T-helper 2 cell treated with Interferon-gamma antibody and Interleukin-4, amounts not matched to agents 100 ng/mL and 5 ng/mL, for 36 hours (primary cell): Measurements from ENCODE around the gene ARHGAP8. TPM values are rescaled to one million over a fixed set of nuclear protein-coding genes. Genes with fewer than 3 reads are reported as not detected.
"Not testable (repeated sequence)": the region's sequence is repeated elsewhere in the genome, so short reads cannot be mapped to it uniquely, and the experiment has no call there.

Experiments used
- intact Hi-C: fragments of 100-400 bp; cut with micrococcal nuclease; formaldehyde crosslinking; loops from one replicate; pipeline ENCODE4 v1.15.1; 2023
- total RNA-seq: library from RNA; stranded (reverse); gene quantifications from 2 replicates; pipeline ENCODE4 v1.2.3, GENCODE V29; 2022

The ARHGAP8 gene
- total RNA-seq, 1 donor from 2014 or later, result 0.52 TPM

DNA sequence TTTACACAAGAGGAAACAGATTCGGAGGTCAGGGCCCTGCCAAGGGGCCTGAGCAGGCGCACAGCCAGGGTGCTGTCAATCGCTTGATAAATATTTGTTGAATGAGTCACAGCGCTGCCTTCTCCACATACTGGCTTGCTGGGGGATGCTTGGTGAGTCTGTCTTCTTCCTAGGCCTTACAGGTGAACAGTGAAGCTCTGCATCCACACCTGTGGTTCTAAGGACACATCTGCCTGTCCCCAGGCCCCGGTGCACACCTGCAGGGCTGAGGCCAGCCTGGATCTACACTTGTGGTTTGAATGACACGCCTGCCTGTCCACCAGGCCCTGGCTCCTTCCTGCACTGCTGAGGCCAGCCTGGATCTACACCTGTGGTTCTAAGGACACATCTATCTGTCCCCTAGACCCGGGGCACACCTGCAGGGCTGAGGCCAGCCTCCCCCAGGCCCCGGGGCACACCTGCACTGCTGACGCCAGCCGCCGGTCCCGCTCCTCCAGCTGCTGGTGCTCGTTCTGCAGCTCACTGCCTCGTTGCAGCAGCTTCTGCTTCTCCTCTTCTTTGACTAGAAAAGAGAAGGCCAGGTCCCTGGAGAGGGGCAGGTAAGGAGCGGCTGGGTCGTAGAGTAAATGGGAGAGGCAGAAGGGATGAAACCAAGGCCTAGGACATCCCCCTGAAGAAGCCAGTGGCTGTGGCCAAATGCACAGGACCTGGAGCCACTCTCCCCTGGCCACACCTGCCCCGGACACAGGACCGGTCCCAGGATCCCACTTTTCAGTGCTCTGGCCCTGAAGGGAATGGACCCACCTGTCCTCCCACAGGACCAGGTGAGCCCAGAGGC lies 132.8 kb downstream of the ARHGAP8 start:
- intact Hi-C loops, result no loop called here

DNA sequence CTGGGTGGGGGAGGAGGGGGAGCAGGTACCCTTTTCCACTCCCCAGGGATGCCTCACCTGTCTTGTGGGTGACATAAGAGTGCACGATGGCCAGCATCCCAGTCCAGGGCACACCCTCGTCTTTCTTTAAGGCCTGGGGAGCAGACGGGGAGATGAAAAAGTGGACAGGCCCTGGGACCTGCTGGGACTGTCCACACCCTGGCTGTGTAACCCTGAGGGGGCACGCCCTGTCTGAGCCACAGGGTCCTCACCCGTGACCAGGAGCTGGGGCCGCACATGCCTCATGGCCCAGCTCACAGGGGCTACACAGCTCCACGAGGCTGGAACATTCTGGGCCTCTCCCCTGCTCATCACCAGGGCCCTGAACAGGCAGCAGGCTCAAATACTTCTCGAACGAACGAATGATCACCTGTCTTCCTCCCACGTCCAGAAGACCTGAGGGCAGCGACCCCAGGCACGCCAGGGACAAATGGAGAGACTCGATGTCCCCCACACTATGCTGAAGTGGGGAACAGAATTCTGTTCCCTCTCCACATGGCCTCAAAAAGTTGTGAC lies 133.5 kb downstream of the ARHGAP8 start:
- intact Hi-C loops, result no loop called here

DNA sequence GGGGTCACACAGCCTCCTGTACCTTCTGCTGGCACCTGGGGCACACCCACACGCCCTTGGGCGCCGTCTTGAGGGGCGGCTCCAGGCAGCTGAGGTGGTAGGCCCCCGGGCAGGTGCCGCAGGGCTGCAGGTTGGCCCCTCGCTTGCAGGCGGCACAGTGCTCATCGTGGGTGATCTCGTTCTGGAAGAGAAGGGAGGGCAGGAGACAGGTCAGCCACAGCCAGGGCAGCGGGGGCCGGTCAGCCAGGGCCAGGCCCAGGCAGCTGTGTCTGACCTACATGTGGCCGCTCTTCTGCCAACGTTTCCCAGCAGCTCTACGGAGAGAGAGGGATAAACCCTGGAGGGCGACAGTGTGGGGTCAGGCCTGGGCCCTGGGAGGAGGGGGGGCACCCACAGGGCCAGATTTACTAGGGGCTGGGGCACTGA lies 135.6 kb downstream of the ARHGAP8 start:
- intact Hi-C loops, result no loop called here

DNA sequence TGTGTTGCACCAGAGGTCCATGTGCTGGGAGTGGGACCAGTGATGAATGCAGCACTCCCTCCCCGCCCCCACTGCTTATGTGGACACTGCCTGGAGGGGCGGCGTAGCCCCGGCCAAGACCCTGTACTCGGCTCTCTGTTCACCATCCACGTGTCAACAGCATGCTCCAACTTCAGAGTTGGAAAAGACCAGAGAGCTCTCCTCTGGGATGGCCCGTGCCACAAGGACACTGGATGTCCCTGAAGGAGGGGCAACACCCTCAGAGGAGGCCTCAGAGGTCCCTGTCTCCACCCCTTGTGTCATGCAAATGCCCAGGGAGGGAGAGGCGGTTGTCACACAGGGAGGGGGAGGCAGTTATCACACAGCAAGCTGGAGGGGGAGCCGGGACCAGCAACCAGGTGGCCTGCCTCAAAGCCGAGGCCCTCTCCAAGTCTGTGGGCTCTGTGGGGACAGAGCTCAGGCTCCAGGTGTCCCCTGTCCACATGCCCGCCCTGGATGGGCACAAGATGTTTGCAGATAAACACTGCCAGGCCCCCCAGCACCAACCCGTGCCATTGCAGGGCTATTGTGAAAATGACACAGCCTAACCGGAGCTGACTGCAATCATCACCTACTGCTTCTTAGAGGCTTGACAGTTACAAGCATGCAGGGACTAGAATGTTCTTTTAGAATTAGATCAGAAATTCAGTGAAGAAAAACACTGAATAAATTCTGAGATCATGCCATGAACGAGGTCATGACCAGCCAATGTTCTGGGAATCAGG lies 136.3 kb downstream of the ARHGAP8 start:
- intact Hi-C loops, result no loop called here

DNA sequence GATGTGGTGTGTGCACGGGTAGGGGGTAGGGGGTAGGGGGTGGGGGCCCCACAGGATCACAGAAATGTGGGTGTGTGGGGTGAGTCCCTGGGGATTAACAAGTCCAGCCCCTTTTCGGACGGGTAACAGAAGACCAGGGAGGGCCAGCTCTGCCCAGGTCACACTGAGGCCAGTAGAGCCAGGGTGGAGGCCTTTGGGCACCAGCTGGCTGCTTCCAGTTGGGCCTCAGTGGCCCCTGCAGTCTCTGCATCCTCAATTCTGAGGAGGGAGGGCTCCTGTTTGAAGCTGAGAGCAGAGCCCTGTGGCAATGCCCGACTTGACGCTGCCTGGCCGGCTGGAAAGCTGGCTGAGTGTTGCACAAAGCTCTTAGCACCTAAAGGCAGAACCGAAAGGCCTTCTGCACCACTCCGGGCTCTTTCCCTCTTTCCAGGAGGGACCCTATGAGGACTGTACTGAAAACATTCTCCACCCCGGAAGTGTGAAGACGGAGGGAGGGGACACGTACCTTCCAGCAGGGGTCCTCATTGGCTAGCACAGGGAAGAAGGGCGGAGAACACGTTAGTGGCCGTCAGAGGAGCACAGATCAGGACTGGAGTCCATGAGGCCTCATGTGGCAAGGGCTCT lies 137.0 kb downstream of the ARHGAP8 start:
- intact Hi-C loops, result no loop called here

DNA sequence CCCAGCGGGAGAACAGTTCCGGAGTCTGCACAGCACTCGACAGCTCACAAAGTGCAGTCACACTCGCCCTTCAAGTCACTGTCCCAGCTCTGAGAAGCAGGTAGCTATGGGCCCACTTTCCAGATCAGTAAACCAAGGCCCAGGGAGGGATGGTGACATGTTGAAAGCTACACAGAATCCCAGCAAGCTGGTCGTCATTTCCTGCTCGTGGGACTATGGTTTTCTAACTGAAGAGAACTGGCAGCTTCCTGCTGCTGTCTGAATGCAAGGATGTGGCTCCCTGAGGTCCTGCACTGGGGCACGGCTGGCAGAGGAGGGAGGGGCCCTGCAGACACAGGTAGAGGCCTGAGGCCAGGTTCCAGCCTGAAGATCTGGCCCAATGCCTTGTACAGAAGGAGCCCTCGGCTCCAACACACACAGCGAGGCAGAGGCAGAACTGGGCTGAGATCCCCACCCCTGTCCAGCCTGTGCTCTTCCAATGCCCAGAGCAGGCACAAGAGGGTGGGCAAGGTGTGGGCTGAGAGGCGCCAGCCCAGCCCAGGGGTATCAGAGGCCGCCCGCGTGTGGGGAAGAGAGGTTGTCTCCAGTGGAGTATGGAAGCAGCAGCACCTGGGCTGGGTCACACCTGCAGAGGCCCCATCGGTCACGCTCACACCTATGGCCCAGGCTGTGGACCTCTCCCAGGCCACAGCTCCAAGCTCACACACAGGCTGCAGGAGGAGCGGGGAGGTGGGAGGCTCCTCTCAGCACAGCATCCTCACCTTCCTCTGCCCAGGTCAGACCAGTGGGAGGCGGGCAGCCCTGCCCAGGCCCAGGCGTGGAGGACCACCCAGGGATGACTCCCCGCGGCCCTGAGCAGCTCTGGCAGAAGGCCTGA lies 138.3 kb downstream of the ARHGAP8 start:
- intact Hi-C loops, result no loop called here

DNA sequence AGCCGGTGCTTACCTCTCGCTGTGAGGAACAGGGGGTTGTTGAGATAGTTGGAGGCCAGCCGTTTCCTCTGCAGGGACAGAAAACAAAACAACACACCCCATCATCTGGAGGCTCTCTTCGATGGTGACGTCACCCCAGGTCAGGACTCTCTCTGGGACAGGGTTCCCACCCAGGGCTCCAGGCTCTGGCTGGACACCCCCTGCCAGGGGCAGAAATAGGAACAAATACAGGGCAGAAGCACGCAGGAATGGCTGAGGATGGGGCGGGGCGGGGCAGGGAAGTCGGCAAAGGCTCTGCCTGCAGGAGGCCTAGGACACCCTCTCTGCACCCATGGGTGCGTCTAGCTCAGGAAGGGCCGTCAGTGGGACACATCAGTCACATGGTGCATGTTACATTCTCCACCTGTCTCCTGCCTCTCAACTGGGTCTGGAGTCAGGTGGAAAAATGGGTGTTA lies 138.9 kb downstream of the ARHGAP8 start:
- intact Hi-C loops, result no loop called here

DNA sequence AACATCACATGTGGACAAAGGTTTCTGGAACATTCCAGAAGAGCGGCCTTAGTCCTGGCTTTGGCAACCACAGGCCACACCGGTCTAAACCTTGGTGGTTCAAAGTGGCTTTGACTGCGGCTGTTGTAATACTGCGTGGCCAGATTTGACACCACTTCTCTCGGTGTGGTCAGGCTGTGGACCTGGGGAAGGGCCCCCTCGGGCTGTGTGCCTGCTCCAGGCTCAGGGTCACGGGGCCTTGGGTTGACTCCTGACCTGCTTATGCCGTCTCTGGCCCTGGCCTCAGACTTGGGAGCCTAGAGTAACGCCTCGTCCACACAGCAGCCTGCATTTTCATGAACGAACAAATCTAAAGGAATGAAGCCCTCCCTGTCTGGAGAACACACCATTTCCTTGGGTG lies 139.4 kb downstream of the ARHGAP8 start:
- intact Hi-C loops, result no loop called here

DNA sequence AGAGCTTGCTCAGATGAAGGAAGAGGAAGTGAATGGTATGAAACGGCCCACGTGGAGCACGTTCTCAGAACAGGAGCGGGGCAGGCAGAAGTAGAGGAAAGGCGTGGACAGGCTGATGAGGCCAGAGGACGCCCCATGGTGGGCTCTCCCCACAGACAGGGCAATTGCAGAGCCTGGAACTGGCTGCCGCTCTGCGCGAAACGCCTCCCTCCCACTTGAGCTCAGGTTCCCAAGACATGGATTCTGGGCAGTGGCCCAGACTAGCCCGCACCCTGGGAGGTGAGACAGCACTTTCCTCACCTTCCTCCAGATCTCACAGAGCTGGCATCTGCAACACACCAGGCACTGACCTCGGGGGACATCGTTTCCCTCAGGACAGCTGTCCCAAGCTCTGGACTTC lies 139.9 kb downstream of the ARHGAP8 start:
- intact Hi-C loops, result no loop called here

DNA sequence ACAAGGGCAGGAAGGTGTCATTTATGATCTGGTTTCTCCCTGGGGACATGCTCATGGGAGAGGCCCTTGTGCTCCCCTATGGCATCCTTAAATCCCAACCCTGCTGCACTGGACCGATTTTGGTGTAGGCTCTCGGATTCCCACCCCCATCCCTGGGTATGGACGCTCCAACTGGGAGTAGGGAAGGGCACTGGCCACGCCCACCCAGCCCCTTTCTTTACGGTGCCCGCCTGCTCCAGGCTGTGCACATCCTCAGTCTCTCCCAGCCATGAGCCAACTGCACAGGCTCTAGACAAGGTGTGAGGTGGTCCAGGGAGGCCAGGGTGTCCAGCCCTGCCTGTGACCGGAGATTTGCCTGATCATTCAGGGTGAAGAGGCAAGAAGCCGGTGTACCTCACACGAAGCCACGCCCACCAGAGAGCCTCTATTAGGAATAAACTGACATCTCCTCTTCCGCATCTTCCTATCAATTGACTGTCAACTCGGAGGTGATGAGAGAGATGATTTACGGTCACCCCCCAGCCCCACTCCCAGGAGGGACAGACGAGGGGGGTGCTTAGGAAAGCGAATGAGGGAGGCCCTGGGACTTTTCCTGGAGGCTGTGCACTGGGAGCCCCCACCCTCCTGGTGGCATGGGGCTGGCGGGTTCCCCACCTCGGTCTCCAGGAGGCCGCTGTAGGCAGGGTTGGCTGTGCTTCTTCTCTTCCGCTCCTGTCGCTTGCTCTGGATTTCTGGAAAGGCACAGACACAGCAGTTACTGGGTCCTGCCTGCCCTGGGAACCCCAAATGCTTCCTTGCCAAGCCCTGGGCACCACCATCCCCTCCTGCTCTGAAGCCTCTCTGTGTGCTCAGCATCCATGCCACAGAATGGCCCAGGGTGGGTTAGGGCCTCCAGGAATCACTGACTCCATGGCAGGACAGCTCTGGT lies 140.7 kb downstream of the ARHGAP8 start:
- intact Hi-C loops, result no loop called here

DNA sequence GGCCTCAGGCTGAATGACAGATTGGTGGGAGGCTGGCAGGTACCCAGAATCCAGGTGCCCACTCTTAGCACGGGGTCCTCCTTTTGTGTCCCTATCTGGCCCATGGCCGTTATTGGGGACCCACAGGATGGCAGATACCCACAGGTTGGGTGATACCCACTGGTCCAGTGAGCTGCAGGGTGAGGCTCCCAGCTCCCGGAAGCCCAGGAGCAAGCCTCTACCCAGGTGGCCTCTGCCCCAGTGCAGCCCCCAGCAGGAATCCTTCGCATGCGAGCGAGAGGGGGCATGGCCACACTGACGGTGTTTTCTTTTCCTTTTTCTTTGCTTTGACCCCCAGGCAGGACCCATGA lies 141.3 kb downstream of the ARHGAP8 start:
- intact Hi-C loops, result no loop called here

DNA sequence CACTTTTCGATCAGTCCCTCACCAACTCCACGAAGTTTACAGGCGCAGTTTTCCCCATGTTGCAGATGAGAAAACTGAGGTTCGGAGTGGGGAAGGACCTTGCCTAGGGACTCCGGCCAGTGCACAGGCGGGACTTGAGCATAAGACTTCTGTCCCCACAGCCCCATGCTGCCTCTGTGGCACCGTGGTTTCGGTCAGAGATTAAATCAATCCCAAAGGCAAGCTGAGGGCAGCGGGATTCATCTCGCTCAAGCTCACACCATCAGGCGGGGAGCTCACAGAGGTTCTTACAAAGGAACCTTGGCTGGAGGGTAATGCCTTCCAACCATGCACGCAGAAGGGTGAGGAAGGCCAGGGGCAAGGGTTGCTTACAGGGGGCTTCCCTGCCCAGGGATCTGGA lies 141.9 kb downstream of the ARHGAP8 start:
- intact Hi-C loops, result no loop called here

DNA sequence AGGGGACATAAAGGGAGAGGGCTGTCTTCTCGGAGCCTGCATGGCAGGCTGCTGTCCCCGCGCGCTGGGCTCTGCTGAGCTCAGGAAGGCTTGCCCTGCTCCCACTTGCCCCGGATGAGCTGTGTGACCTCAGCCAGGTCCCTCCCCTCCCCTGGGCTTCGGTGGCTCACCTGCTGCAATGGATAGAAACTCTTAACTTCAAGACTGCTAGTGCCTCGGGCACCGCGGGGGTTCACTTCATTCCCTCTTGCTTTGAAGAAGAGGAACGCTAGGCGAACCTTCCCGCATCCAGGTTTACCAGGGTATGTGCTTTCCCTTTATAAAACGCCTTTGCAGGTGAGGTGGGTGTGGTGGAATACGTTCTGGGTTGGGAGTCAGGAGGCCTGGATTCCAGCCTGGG lies 142.4 kb downstream of the ARHGAP8 start:
- intact Hi-C loops, result no loop called here

DNA sequence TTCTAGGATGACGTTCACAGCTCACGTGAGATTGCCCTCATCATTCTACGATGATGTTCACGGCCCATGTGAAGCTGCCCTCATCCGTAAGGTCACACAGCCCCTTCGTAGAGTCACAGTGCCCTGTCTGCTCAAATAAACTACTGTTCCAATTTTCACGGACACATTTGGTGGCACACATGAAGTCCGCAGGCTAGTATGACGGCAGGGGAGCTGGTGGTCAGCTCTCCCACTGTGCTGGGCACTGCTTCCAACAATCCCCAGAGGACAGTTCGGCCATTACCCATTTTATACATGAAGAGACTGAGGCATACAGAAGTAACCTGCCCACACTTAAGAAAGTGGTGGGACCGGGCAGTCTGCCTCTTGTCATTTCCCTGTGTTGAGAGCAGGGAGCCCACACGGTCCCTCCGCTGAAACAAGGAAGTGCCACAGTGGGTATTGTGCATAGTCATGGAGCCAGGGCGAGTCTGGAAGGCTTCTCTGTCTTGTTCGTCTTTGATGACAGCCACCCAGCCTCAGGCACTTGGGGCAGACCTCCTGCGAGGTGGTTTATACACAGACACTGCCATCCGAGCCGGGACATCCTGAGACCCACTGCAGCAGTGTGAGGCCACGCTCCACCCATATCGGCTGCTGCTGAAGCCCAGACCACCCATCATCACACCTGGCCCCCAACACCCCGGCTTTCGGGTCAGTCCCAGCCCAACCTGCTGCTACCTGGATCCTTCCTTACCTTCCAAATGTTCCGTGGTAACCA lies 143.1 kb downstream of the ARHGAP8 start:
- intact Hi-C loops, result no loop called here

DNA sequence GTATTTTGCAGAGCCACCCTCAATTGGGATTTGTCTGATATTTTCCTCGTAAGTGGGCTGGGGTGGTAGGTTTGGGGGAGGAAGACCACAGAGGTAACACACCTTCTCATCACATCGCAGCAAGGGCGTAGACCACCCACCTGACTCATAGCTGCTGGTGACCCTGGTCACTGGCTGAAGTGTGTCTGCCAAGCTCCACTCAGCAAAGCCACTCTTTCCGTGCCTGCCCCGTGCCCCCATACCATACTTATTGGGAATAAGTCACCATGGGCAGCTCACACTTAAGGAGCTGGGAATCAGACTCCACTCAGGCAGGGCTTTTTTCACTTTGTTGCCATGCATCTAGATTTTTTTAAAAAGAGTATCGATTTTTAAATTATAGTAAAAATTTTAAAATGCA lies 145.9 kb downstream of the ARHGAP8 start:
- intact Hi-C loops, result no loop called here

DNA sequence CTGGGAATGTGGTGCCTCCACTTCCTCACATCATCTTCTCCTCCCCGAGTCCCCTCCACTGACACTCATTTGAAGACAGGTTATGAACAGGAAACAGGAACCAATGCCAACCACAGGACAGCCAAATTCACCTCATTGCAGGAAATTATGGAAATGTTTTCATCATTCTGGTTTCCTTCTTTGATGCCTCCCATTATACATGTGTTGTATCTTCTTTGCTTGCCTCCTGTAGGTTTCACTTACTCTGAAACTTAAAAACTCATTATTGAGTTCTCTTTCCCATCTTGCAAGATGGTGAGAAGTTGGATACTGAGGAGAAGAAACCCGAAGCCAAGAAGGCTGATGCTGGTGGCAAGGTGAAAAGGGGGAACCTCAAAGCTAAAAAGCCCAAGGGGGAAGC lies 148.9 kb downstream of the ARHGAP8 start:
- intact Hi-C loops, result no loop called here

DNA sequence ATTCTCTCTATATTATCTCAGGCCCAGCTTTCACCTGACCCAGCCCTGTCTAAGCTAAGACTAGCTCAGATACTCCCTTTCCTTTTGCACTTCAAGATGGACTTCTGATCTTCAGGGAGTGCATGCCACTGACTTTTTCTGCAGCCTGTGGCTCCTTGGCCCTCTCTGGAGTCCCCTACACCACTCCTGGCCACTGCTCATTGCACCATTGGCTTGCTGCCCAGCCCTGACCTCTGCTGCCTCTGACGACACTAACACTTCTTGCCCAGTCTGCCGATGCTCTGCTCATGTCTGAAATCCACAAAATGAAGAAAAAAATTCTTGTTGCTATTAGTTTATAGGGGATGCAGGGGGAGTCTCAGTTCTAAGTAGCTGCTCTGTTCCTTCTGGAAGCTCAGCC lies 150.8 kb downstream of the ARHGAP8 start:
- intact Hi-C loops, result not testable (repeated sequence)

DNA sequence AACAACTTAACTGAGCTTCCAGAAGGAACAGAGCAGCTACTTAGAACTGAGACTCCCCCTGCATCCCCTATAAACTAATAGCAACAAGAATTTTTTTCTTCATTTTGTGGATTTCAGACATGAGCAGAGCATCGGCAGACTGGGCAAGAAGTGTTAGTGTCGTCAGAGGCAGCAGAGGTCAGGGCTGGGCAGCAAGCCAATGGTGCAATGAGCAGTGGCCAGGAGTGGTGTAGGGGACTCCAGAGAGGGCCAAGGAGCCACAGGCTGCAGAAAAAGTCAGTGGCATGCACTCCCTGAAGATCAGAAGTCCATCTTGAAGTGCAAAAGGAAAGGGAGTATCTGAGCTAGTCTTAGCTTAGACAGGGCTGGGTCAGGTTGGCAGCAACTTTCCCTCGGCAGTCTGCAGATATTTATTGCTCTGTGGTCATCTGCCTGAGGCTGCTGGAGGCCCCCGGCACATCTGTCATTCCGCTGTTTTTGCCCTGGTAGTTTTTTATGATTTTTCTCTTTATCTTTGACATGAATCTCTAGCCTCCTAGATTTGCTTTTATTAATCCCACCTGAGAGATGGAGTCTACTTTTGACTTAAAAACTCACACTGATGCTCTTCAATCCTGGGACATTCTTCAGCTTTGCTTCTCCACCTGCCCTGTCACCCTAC lies 152.2 kb downstream of the ARHGAP8 start:
- intact Hi-C loops, result not testable (repeated sequence)
